Heart left ventricle (tissue), 13 donors: Measurements from ENCODE around the gene PRKAG2.

Experiments
- CTCF ChIP-seq, 12 donors: fragments of 200-600 bp; sonication (generic) in 4 of 12; IDR thresholded peaks; one replicate each; pipeline versions ENCODE4 v1.5.0 to v1.8.0; 2018 to 2022; ENCODE audit warnings: antibody characterized with exemption in 12 of 12, mild to moderate bottlenecking in 5 of 12
- POLR2A ChIP-seq, 2 donors: fragments of 450-650 bp; IDR thresholded peaks; one replicate each; pipeline ENCODE4 v1.6.1; 2017; ENCODE audit warnings: antibody characterized with exemption in 2 of 2, mild to moderate bottlenecking in 2 of 2, moderate library complexity in 2 of 2
- donor health status: ischemic (EF 13 %, LVEDD 7.1; RV severe dilation, severe dysfunction).
- donor health status: DM: no; HTN: yes; CAD: no.
- donor health status: DM: no; HTN: no; CAD: no.
- donor health status: ischemic (EF 25% LVEDD 6.9; RV normal size, moderate dysfunction).
- donor health status: ischemic (EF 25% LVEDD 5.7; RV mildly dilated, moderate dysfunction).
- donor health status: ischemic (EF 35%, LVEDD 5.7; RV mildly dilated, moderate dysfunction).
- donor health status: nonischemic (EF 11% LVEDD 7.7; RV severe dilation, severe dysfunction).
- donor health status: DM: yes; HTN: yes; CAD: no.
- donor health status: PGD.
- donor health status: ischemic (EF 29% LVEDD 5.4; RV normal size, mild dysfunction).
- donor health status: nonischemic (EF 23%, LVEDD 6.1; RV moderate dilation, normal function).

- TF ChIP-seq CTCF (IDR thresholded peaks at IDR 0.05) (no peak), POLR2A (IDR thresholded peaks at IDR 0.05) (no peak)
Measured at GRCh38 chr7:151607464-151607867, 269.4 kb downstream of the PRKAG2 start.
